SH-SY5Y (cell line): ENCODE measurements around the gene STT3B.

Source experiments
- GATA2 ChIP-seq: IDR thresholded peaks from 2 replicates; pipeline ENCODE4 v1.6.1; 2011; ENCODE audit warnings: mild to moderate bottlenecking, low read depth, low read length
- GATA3 ChIP-seq: IDR thresholded peaks from 2 replicates; pipeline ENCODE4 v1.6.1; 2011; ENCODE audit warnings: low read depth, mild to moderate bottlenecking, low read length, moderate library complexity

GRCh38 chr3:31504230-31504629 is 28.5 kb upstream of the STT3B start:
- TF ChIP-seq GATA2 (no peak), GATA3 (no peak)
